ENCODE measurements around the gene ATP6V1B1. TPM values are rescaled to one million over a fixed set of nuclear protein-coding genes. Genes with fewer than 3 reads are reported as not detected.

ATP6V1B1 gene
- total and polyA plus RNA-seq, 2 of the 13 experiments (the other 11 are each of a cell fraction or from before 2014, with no cell fraction given): 0.58 to 1.6 TPM

GRCh38 chr2:70978341-70979179 lies 42.9 kb downstream of the ATP6V1B1 start, which contains the start of gene ANKRD53:
TSS of gene ANKRD53 (plus strand) at chr2:70978630. CDS start at chr2:70978646, 16 bp downstream.
- 77% methylated on average over 44 of the region's 67 CpGs for WGBS (ENCODE audit: low lambda C conversion rate)
- TF ChIP-seq MXD1 (CRISPR knock-in tag; IDR thresholded peaks at IDR 0.05) (no peak), ZNF7 (CRISPR knock-in tag; IDR thresholded peaks at IDR 0.05) (peak; percentile 63; the same call in 1 of the 2 replicates), HNRNPK (IDR thresholded peaks at IDR 0.05; ENCODE audit: low read depth, low read length, poor library complexity, severe bottlenecking) (peak; percentile 23), ZNF367 (CRISPR knock-in tag; IDR thresholded peaks at IDR 0.05; ENCODE audit: borderline replicate concordance) (no peak), NFKB2 (CRISPR knock-in tag; IDR thresholded peaks at IDR 0.05; ENCODE audit: borderline replicate concordance) (no peak), RBFOX2 (IDR thresholded peaks at IDR 0.05; ENCODE audit: low read depth, low read length) (0 out of 2 replicates have a peak, but pooled peaks have one; percentile 28), ZNF687 (CRISPR knock-in tag; IDR thresholded peaks at IDR 0.05) (peak; percentile 31), PATZ1 (CRISPR knock-in tag; IDR thresholded peaks at IDR 0.05) (peak; percentile 9; the same call in 1 of the 2 replicates), ZMYM4 (CRISPR knock-in tag; IDR thresholded peaks at IDR 0.05) (no peak), UBTF (CRISPR knock-in tag; IDR thresholded peaks at IDR 0.05) (peak; percentile 20; the same call in 1 of the 2 replicates), ZFX (CRISPR knock-in tag; IDR thresholded peaks at IDR 0.05; ENCODE audit: low read depth) (0 out of 2 replicates have a peak, but pooled peaks have one; percentile 15)
- ATAC-seq (peak; percentile 38), FAIRE-seq (no peak), DNase-seq (ENCODE audit: low spot score) (no peak)
- Histone ChIP-seq H3K4me1 (ENCODE audit: insufficient read depth, low read length) (peaks cover 14% of the 10 kb centered on the region), H3K9me3 (ENCODE audit: low read length) (no peaks in the 10 kb centered on the region), H3K27me3 (ENCODE audit: control insufficient read depth in 1 of 2, insufficient read depth in 2 of 2, low read length in 2 of 2) (no peaks in the 10 kb centered on the region), H3K27ac (ENCODE audit: extremely low read length, insufficient read depth, low read length) (no peak within 1 kb of the TSS), H2AFZ (ENCODE audit: low read length) (no peak within 1 kb of the TSS), H3K9ac (ENCODE audit: insufficient read depth, low read depth, low read length) (peak within 1 kb of the TSS; percentile 33; the same call in 1 of the 2 replicates), H3K79me2 (ENCODE audit: insufficient read depth, low read length) (no peaks in the 10 kb centered on the region), H3K36me3 (replicated peaks in 1 of 2; ENCODE audit: control insufficient read depth in 1 of 2, insufficient read depth in 2 of 2, low read length in 2 of 2) (no peaks in the 10 kb centered on the region), H3K4me2 (ENCODE audit: low read depth, low read length) (peak within 1 kb of the TSS; percentile 90), H4K20me1 (ENCODE audit: insufficient read depth, low read length) (no peaks in the 10 kb centered on the region), H3K4me3 (replicated peaks in 1 of 3; ENCODE audit: insufficient read depth in 1 of 3, low read depth in 2 of 3, low read length in 3 of 3) (peak within 1 kb of the TSS; percentile 29 to 75 (median 36); a peak in 5 of 6 replicates)
- no TSS peak for BruUV-seq (replicated peaks)
- intact Hi-C loops (cut with micrococcal nuclease; ENCODE audit: unreplicated experiment) (no loop called here), in situ Hi-C loops (cut with HindIII; ENCODE audit: extremely low pct_ligation_motif_present, low pct_unique_long_range_greater_than_20kb) (no loop called here)
- CTCF ChIA-PET (ENCODE audit: low intra/inter-chr PET ratio, low total read pairs): interaction anchor here (1.1 to 3.1 kb wide), 3 partner anchors 14 to 30 kb away, joined by 4 to 34 read pairs (median 5); partner anchors contain the start of gene TEX261
- POLR2A ChIA-PET: interaction anchor here (1.1 kb wide), 1 partner anchor 16 kb away, joined by 3 read pairs; the partner anchor contains the start of gene TEX261

All from HepG2 (cell line).